Esophagus (tissue), 2 donors: ENCODE results near the gene RUNX2. TPM values are rescaled to one million over a fixed set of nuclear protein-coding genes. Genes with fewer than 3 reads are reported as not detected.

Experiments used
- H3K27ac ChIP-seq, 2 donors: one replicate each; pipeline ENCODE4 v1.5.1; 2013; ENCODE audit warnings: low read depth in 2 of 2, mild to moderate bottlenecking in 2 of 2, inconsistent platforms in 1 of 2, low read length in 1 of 2, moderate library complexity in 1 of 2
- H3K27me3 ChIP-seq, 2 donors: one replicate each; pipeline ENCODE4 v1.6.1; 2013; ENCODE audit warnings: low read length in 2 of 2, control low read depth in 1 of 2, mild to moderate bottlenecking in 1 of 2; ENCODE audit not compliant: insufficient read depth in 2 of 2, control insufficient read depth in 1 of 2
- H3K36me3 ChIP-seq, 2 donors: one replicate each; pipeline ENCODE4 v1.6.1; 2013; ENCODE audit warnings: low read length in 1 of 2; ENCODE audit not compliant: control insufficient read depth in 2 of 2, insufficient read depth in 2 of 2
- H3K4me1 ChIP-seq, 2 donors: one replicate each; pipeline ENCODE4 v1.6.1; 2013; ENCODE audit warnings: low read length in 1 of 2; ENCODE audit not compliant: control insufficient read depth in 2 of 2, insufficient read depth in 2 of 2
- H3K4me3 ChIP-seq, 2 donors: one replicate each; pipeline ENCODE4 v1.5.1; 2013; ENCODE audit warnings: low read length in 2 of 2, mild to moderate bottlenecking in 2 of 2, low read depth in 1 of 2, moderate library complexity in 1 of 2
- H3K9me3 ChIP-seq, 2 donors: one replicate each; pipeline ENCODE4 v1.6.1; 2013; ENCODE audit warnings: mild to moderate bottlenecking in 2 of 2, low read depth in 1 of 2, low read length in 1 of 2, moderate library complexity in 1 of 2; ENCODE audit not compliant: control insufficient read depth in 2 of 2, insufficient read depth in 1 of 2
- WGBS, 2 donors: extraction: QIAGEN DNeasy Blood & Tissue Kit; methylation state at CpG; one replicate each; pipeline ENCODE4 v1.1.7; 2013; 5-methylcytosine and 5-hydroxymethylcytosine counted together
- polyA plus RNA-seq, 2 donors: library from polyadenylated mRNA; stranded (reverse); fragments of 200-250 nt; gene quantifications; one replicate each; pipeline ENCODE4 v1.2.3, GENCODE V29; 2013
- donor health status: healthy with polysubstance abuse.
- donor health status: Bipolar disorder and iron deficiency.

The RUNX2 gene
- polyA plus RNA-seq, 2 donors = 0.31 to 0.75 TPM

GRCh38 chr6:45705137-45705855, 377.2 kb downstream of the RUNX2 start:
- H3K4me3 ChIP-seq = no peak overlapping the region
- H3K4me1 ChIP-seq = no peaks in the 10 kb centered on the region
- WGBS, 2 donors = 84 to 92% methylated on average over 4 of the region's 4 CpGs
- no peaks in the 10 kb centered on the region for H3K9me3 ChIP-seq
- no peaks in the 10 kb centered on the region for H3K36me3 ChIP-seq
- H3K27me3 ChIP-seq = no peaks in the 10 kb centered on the region
- no peak overlapping the region for H3K27ac ChIP-seq

- no peak overlapping the region for H3K4me3 ChIP-seq
- H3K27me3 ChIP-seq = no peaks in the 10 kb centered on the region
- WGBS, 2 donors = 31 to 34% methylated on average over 2 of the region's 2 CpGs
- no peaks in the 10 kb centered on the region for H3K4me1 ChIP-seq
- H3K27ac ChIP-seq = no peak overlapping the region
- H3K9me3 ChIP-seq = no peaks in the 10 kb centered on the region
- no peaks in the 10 kb centered on the region for H3K36me3 ChIP-seq
Measured at GRCh38 chr6:45706319-45706718, 378.2 kb downstream of the RUNX2 start.

GRCh38 chr6:45707176-45707575, 379.0 kb downstream of the RUNX2 start:
- no peaks in the 10 kb centered on the region for H3K4me1 ChIP-seq
- H3K4me3 ChIP-seq = no peak overlapping the region
- WGBS, 2 donors = 81 to 83% methylated on average over 6 of the region's 6 CpGs
- H3K27ac ChIP-seq = no peak overlapping the region
- no peaks in the 10 kb centered on the region for H3K9me3 ChIP-seq
- no peaks in the 10 kb centered on the region for H3K36me3 ChIP-seq
- no peaks in the 10 kb centered on the region for H3K27me3 ChIP-seq

GRCh38 chr6:45709781-45710220, 381.7 kb downstream of the RUNX2 start:
- Histone ChIP-seq H3K4me1 (no peaks in the 10 kb centered on the region), H3K9me3 (no peaks in the 10 kb centered on the region), H3K27me3 (no peaks in the 10 kb centered on the region), H3K36me3 (no peaks in the 10 kb centered on the region), H3K27ac (no peak overlapping the region), H3K4me3 (no peak overlapping the region)
- 73 to 77% methylated on average over 6 of the region's 6 CpGs for WGBS, 2 donors

- H3K36me3 ChIP-seq = no peaks in the 10 kb centered on the region
- no peaks in the 10 kb centered on the region for H3K9me3 ChIP-seq
- no peak overlapping the region for H3K27ac ChIP-seq
- H3K27me3 ChIP-seq = no peaks in the 10 kb centered on the region
- no peak overlapping the region for H3K4me3 ChIP-seq
- no peaks in the 10 kb centered on the region for H3K4me1 ChIP-seq
- 60 to 61% methylated on average over 5 of the region's 5 CpGs for WGBS, 2 donors
Measured at GRCh38 chr6:45710304-45710821, 382.2 kb downstream of the RUNX2 start.

- H3K36me3 ChIP-seq = no peaks in the 10 kb centered on the region
- H3K27me3 ChIP-seq = no peaks in the 10 kb centered on the region
- no peak overlapping the region for H3K27ac ChIP-seq
- 92 to 95% methylated on average over 11 of the region's 11 CpGs for WGBS, 2 donors
- H3K9me3 ChIP-seq = no peaks in the 10 kb centered on the region
- H3K4me1 ChIP-seq = no peaks in the 10 kb centered on the region
- no peak overlapping the region for H3K4me3 ChIP-seq
Measured at GRCh38 chr6:45712076-45712475, 383.9 kb downstream of the RUNX2 start.

- 81 to 88% methylated on average over 2 of the region's 2 CpGs for WGBS, 2 donors
- Histone ChIP-seq H3K27me3 (no peaks in the 10 kb centered on the region), H3K4me1 (no peaks in the 10 kb centered on the region), H3K27ac (no peak overlapping the region), H3K4me3 (no peak overlapping the region), H3K9me3 (no peaks in the 10 kb centered on the region), H3K36me3 (no peaks in the 10 kb centered on the region)
Measured at GRCh38 chr6:45712786-45713185, 384.7 kb downstream of the RUNX2 start.

Other genes with a start within 250 kb of the RUNX2 start
- 1 to 10 TPM; 2.8 to 3.6 TPM for gene SUPT3H, start 49.6 kb downstream of the RUNX2 start, polyA plus RNA-seq